NCI-H1436 (cell line): ENCODE results near the gene USP31.

Source experiments
- DNase-seq: peaks from one replicate; lab custom pipeline; 2025; lab: John Stamatoyannopoulos, UW

USP31 gene

GRCh38 chr16:23092072-23092800 lies 57.0 kb downstream of the USP31 start:
- no peak for DNase-seq

GRCh38 chr16:23089111-23089510 lies 60.1 kb downstream of the USP31 start:
- DNase-seq = no peak

- DNase-seq = no peak
Measured at GRCh38 chr16:23088018-23088417, 61.2 kb downstream of the USP31 start.

- DNase-seq = no peak
Measured at GRCh38 chr16:23085949-23086348, 63.3 kb downstream of the USP31 start.

DNA sequence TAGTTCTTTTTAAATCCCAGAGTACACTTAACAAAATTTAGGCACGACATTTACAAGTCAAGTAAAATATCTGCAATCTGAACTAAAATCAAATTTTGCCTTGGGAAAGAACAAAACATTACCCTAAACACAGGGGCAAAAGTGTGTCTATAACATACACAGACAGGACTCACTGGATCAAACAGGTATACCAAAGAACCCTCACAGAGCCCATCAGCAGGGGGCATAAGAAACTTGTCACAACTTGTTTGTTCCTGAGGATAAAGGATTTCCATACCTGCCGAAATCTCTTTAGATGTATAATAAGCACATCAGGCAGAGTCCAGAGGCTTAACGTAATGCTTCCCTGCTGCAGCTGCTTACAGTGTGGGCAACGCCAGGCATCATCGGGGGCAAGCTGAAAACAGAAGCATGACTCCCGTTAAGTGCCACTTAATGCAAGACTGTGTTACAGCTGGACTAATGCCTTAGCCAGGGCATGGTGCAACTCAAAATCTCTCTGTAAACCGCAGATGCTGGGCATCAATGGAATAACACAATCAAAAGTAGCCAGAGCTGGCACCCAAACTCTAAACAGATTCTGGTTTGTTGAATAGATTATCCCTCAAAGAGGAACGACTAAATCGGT lies 67.0 kb downstream of the USP31 start:
- no peak for DNase-seq

GRCh38 chr16:23081675-23082119 lies 67.6 kb downstream of the USP31 start:
- no peak for DNase-seq

DNA sequence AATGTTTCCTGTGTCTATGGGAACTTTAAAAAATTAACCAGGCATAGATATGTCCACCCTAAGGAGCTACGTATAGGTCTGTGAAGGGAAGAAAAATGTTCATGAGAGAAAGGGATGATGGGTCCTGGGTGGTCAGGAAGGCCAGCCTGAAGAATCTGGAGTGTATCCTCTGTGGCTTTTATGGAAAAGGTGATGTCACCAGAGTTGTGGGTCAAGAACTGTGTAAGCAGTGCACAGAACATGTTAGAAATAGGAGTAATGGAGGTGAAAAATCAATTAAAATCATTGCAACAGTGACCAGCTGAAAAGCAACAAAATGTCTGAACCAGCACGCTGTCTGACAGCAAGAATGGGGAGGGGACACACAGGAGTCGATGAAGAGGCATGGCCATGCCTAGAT lies 68.5 kb downstream of the USP31 start:
- DNase-seq = no peak

- no peak for DNase-seq
Measured at GRCh38 chr16:23080329-23080728, 68.9 kb downstream of the USP31 start.

- DNase-seq = no peak
Measured at GRCh38 chr16:23079675-23080301, 69.5 kb downstream of the USP31 start.

- DNase-seq = no peak
Measured at GRCh38 chr16:23074423-23074822, 74.8 kb downstream of the USP31 start.

- no peak for DNase-seq
Measured at GRCh38 chr16:23072769-23073549, 76.3 kb downstream of the USP31 start.

- no peak for DNase-seq
Measured at GRCh38 chr16:23072084-23072599, 77.1 kb downstream of the USP31 start.

DNA sequence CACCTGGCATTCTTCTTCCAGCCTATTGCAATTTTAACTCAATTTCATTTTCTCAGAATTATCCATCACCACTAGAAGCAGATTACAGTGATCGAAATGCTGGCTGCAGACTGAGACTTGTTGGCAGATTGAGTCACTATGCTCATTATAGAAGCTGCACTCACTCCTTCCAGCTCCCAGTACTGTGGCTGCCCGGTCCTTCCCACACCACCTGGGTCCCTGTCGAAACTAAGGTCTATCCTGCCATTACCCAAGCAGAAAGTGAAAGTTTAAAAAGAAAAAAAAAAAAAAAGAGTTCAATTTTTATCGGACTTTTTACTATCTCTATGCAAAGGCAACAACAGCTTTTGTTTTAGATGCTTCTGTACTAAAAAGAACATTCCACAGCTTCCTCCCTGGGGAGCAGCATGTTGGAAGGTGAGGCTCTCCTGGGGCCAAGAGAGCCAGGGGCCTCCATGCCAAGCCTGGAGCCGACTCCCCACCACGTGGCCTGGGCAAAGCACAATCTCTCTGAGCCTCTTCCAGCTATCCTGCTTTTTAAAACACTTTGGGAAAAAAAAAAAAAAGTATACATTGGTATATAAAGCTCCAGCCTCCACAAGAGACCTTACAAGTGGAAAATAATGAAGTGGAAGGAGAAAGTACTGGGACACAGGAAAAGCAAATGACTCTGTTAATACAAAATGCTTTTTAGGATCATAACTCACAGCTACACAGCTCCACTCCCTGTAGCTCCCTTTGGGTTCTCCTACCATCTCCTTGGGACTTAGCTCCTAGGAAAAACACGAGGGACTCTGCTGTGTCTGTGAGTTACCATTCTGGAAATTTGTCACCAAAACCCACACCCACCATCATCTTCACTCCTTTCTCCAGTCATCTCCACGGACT lies 77.8 kb downstream of the USP31 start:
- DNase-seq = no peak

GRCh38 chr16:23069844-23070243 lies 79.4 kb downstream of the USP31 start:
- no peak for DNase-seq

DNA sequence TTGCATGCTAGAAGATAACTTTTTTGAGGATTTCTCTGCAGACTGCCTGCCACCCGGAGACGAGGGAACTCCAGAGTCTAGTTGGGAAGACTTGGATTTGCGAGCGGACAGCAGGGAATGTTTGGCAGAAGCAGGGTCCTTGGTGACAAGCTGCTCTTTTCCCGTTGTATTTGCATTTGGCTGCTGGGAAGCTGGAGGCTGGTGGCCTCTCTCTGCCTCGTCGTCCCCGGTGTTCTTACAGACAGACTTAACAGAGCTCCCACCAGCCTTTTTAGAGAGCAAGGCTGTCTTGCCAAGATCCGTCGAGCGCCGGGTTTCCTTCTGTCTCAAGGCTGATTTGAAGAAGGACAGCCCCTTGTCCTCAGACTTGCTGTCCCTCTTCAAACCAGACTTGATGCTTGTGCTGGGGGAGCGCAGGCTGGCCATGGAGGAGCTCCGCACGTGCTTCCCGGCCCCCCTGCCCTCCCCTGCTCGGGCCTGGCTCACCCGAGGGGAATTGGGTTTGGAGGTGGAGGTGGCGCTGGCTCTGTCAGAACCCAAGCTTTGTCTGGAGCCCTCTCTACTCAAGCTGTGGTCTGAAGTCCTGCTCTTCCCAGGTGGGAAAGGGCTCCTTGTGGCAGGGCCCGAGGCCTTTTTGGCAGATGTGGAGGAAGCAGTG lies 81.0 kb downstream of the USP31 start:
- DNase-seq = no peak

DNA sequence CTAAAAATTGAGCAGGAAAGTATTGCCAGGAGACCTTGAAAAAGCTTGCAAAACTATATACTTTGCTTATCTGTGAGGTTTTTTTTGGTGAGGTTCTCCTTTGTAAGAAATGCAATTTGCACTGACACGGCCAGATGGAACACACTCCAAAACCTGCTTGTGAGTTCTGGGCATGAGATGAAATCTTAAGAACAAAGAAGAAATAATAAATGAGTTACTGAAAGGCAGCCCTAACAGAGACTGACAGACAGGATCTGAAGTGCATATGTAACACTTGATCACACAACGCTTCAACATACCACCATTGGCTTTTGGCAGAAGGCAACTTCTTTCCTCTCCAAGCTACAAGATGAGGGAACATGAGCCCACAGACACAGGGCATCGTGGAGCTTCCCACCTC lies 82.6 kb downstream of the USP31 start:
- no peak for DNase-seq

DNA sequence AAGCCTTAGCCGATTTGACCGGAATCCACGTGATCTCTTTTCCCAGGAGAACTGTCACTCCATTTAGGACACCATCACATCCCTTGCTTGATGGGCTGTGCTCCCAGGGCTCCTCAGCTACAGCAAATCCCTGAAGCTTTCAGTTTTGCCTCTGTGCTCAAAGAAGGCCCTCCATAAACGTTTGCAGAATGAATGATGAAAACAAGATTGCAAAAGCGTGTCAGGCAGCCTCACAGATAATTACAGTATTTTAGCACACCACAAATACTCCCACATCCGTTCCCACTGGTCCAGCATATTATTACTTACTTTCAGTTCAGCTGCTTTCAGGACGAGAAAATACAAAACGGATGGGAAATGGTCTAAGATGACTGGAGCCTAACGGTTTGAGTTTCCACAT lies 84.6 kb downstream of the USP31 start:
- DNase-seq = no peak

GRCh38 chr16:23062524-23062923 lies 86.7 kb downstream of the USP31 start:
- DNase-seq = no peak

- DNase-seq = no peak
Measured at GRCh38 chr16:23061669-23062068, 87.6 kb downstream of the USP31 start.

DNA sequence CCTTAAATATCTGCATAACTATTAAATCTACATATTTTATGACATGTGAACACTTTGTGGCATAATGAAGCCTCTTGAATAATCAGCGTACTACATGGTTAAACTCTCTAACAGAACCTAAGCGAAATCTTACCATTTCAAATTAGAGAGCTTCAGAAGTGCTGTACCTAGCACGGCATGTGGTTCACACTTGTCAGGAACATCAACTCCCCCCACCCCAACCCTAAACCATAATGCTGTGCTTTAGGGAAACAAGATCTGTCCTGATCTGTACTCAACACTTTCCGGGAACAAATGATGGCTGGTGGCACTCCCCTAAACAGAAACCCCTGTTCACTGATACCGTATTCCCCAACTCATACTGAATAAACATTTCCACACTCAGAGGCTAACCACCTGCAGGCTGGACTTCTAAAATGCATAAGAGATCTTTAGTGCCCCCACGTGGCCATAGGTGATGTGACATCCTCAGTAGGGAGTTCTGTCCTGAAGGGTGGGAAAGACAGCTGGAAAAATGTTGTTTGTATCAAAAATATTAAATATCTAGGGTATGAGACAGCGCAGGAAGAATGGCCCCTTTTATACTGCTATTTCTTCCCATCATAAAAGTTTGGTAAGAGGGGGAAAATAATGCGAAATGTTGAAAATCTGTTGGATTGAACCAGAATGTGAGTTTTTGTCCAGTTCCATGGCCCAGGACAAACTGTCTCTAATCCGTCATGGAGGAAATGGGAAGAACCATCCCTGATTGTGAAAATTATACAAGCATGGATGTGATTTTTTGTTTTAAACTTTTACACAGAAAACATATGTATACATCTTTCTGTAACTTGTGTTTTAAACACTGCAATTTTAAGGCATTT lies 88.6 kb downstream of the USP31 start:
- DNase-seq = peak; percentile 59
